ENCODE results near the gene EAPP. TPM values are rescaled to one million over a fixed set of nuclear protein-coding genes. Genes with fewer than 3 reads are reported as not detected.
"Not testable (repeated sequence)": the region's sequence is repeated elsewhere in the genome, so short reads cannot be mapped to it uniquely, and the experiment has no call there.

EAPP gene
- total and polyA plus RNA-seq, 12 donors, result 26.2 to 85.1 (median 41.0) TPM

GRCh38 chr14:34482463-34482862 is 57.0 kb downstream of the EAPP start:
- intact Hi-C loops (cut with DNase I), result no loop called here
- Histone ChIP-seq H3K36me3 (replicated peaks in 1 of 2) (no peaks in the 10 kb centered on the region), H3K27ac (no peak overlapping the region), H3K9me3 (replicated peaks in 1 of 3) (no peaks in the 10 kb centered on the region), H3K4me3 (no peak overlapping the region), H3K4me1 (replicated peaks in 1 of 2) (no peaks in the 10 kb centered on the region), H3K27me3 (no peaks in the 10 kb centered on the region)
- TF ChIP-seq CTCF (IDR thresholded peaks at IDR 0.05), result no peak
- TF ChIP-seq POLR2A (IDR thresholded peaks at IDR 0.05), result no peak
- 90 to 100% (median 94%) methylated on average over 2 of the region's 2 CpGs for WGBS, 4 donors
- DNase-seq, result peak in 1 of 7 donors; percentile 1

GRCh38 chr14:34479694-34480093 is 59.8 kb downstream of the EAPP start:
- intact Hi-C loops (cut with DNase I), result no loop called here
- TF ChIP-seq POLR2A (IDR thresholded peaks at IDR 0.05) (no peak), CTCF (IDR thresholded peaks at IDR 0.05) (no peak)
- WGBS, 4 donors, result 87 to 98% (median 93%) methylated on average over 4 of the region's 4 CpGs

DNA sequence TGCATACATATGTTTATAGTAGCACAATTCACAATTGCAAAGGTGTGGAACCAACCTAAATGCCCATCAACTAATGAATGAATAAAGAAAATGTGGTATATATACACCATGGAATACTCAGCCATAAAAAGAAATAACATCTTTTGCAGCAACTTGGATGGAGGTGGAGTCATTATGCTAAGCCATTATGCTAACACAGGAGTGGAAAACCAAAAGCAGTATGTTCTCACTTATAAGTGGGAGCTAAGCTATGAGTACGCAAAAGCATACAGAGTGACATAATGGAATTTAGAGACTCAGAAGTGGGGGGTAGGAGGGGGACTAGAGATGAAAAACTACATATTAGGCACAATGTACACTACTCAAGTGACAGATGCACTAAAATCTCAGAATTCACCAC is 61.2 kb downstream of the EAPP start:
- Histone ChIP-seq H3K4me1 (replicated peaks in 1 of 2) (no peaks in the 10 kb centered on the region), H3K36me3 (replicated peaks in 1 of 2) (no peaks in the 10 kb centered on the region), H3K9me3 (replicated peaks in 1 of 3) (no peaks in the 10 kb centered on the region), H3K27ac (no peak overlapping the region), H3K4me3 (no peak overlapping the region), H3K27me3 (no peaks in the 10 kb centered on the region)
- WGBS, 4 donors, result 81 to 96% (median 91%) methylated on average over 1 of the region's 1 CpG
- no peak for DNase-seq
- intact Hi-C loops (cut with DNase I), result no loop called here
- no peak for TF ChIP-seq POLR2A (IDR thresholded peaks at IDR 0.05)
- no peak for TF ChIP-seq CTCF (IDR thresholded peaks at IDR 0.05)

More at GRCh38 chr14:34479694-34480093, 59.8 kb downstream of the EAPP start:
- Histone ChIP-seq H3K27me3 (no peaks in the 10 kb centered on the region), H3K9me3 (replicated peaks in 1 of 3) (no peaks in the 10 kb centered on the region), H3K4me3 (no peak overlapping the region), H3K4me1 (replicated peaks in 1 of 2) (no peaks in the 10 kb centered on the region), H3K27ac (no peak overlapping the region), H3K36me3 (replicated peaks in 1 of 2) (no peaks in the 10 kb centered on the region)
- peak in 1 of 7 donors; percentile 28 for DNase-seq

- H3K36me3 ChIP-seq (replicated peaks in 1 of 2); H3K9me3 ChIP-seq (replicated peaks in 1 of 3); H3K27ac ChIP-seq; H3K4me1 ChIP-seq (replicated peaks in 1 of 2); H3K27me3 ChIP-seq; H3K4me3 ChIP-seq; DNase-seq; intact Hi-C loops (cut with DNase I): not testable (repeated sequence)
- WGBS, 4 donors, result 87 to 96% (median 92%) methylated on average over 6 to 31 of the region's 31 CpGs
These were observed 63.5 kb downstream of the EAPP start for GRCh38 chr14:34476036-34476435.

DNA sequence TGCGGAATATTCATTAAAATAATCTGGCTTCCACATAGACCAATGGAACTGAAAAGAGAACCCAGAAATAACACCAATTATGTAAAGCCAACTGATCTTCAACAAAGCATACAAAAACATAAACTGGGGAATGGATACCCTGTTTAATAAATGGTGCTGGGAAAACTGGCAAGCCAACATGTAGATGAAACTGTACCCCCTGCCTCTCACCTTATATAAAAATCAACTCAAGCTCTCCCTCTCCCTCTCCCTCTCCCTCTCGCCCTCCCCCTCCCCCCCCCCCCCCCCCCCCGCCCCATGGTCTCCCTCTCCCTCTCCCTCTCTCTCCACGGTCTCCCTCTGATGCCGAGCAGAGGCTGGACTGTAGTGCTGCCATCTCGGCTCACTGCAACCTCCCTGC is 64.3 kb downstream of the EAPP start:
- no peaks in the 10 kb centered on the region for H3K9me3 ChIP-seq (replicated peaks in 1 of 3)
- no peak overlapping the region for H3K27ac ChIP-seq
- no peak for DNase-seq
- intact Hi-C loops (cut with DNase I), result no loop called here
- no peak overlapping the region for H3K4me3 ChIP-seq
- WGBS, 4 donors, result 74 to 97% (median 90%) methylated on average over 2 to 4 of the region's 6 CpGs
- no peaks in the 10 kb centered on the region for H3K36me3 ChIP-seq (replicated peaks in 1 of 2)
- TF ChIP-seq CTCF (IDR thresholded peaks at IDR 0.05) (no peak), POLR2A (IDR thresholded peaks at IDR 0.05) (no peak)
- H3K27me3 ChIP-seq, result no peaks in the 10 kb centered on the region
- H3K4me1 ChIP-seq (replicated peaks in 1 of 2), result no peaks in the 10 kb centered on the region
